GM12873 (cell line): ENCODE measurements around the gene C9orf57.

Source experiments
- TF ChIP-seq, protein P1 (sequence below): IDR thresholded peaks from 2 replicates; pipeline ENCODE4 v1.5.1; 2012; ENCODE audit warnings: low read depth, mild to moderate bottlenecking, moderate library complexity, low read length, control low read depth; ENCODE audit not compliant: insufficient read depth; ENCODE audit errors: missing control alignments

C9orf57 gene, protein sequence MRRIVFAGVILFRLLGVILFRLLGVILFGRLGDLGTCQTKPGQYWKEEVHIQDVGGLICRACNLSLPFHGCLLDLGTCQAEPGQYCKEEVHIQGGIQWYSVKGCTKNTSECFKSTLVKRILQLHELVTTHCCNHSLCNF

DNA sequence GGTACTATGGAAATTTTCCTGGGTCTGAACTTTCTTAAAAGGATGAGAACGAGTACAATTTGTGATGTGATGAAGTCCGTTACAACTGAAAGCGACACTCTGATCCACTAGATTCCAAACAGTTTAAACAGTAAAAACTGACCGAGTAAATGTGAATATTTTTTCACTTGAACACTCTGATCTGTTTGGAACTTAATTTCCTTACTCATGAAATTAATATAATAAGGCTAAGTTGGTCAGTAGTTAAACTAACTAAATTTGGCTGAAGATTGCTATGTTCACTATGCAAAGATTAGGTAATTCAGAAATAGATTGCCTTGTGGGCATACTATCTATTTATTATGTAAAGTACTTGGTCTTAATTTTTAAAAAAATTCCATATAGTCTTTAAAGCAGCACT, at the start of gene C9orf57:
TSS of gene C9orf57 (minus strand) at position 101 of the 400 bp plus-strand sequence. CDS start 1,282 bp downstream, outside the sequence.
- TF ChIP-seq, protein P1, sequence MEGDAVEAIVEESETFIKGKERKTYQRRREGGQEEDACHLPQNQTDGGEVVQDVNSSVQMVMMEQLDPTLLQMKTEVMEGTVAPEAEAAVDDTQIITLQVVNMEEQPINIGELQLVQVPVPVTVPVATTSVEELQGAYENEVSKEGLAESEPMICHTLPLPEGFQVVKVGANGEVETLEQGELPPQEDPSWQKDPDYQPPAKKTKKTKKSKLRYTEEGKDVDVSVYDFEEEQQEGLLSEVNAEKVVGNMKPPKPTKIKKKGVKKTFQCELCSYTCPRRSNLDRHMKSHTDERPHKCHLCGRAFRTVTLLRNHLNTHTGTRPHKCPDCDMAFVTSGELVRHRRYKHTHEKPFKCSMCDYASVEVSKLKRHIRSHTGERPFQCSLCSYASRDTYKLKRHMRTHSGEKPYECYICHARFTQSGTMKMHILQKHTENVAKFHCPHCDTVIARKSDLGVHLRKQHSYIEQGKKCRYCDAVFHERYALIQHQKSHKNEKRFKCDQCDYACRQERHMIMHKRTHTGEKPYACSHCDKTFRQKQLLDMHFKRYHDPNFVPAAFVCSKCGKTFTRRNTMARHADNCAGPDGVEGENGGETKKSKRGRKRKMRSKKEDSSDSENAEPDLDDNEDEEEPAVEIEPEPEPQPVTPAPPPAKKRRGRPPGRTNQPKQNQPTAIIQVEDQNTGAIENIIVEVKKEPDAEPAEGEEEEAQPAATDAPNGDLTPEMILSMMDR: no peak

DNA sequence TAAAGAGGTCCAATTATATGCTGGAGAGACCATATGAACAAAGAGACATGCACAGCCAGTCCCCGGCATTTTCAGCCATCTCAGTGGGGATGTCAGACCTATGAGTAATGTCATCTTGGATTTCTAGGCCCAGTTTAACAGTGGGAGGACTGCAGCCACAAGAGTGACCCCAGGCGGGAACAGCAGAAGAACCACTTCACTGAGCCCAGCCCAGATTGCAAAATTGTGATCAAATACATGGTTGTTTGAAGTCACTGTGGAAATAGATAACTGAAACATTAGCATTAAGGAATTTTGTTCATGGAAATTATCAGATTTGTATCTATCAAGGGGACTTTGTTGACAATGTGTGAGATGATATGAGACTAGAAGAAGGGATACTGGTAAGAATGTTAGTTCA, 42.1 kb upstream of the C9orf57 start:
- TF ChIP-seq, protein P1: no peak

DNA sequence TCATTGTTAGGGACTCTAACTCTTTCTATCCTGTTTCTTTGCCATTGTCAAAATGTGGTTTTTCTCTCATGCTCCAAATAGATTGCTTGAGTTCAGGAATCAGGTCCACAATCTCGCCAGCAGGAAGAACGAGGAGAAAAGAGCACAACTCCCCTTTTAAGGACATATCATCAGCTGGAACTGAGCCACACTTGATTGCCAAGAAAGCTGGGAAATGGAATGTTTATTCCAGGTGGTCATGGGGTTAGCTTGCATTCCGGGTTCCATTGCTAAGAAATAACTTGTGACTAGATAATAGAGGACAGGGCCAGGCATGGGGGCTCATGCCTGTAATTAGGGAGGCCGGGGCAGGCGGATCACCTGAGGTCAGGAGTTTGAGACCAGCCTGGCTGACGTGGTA, 32.4 kb upstream of the C9orf57 start:
- TF ChIP-seq, protein P1: no peak

DNA sequence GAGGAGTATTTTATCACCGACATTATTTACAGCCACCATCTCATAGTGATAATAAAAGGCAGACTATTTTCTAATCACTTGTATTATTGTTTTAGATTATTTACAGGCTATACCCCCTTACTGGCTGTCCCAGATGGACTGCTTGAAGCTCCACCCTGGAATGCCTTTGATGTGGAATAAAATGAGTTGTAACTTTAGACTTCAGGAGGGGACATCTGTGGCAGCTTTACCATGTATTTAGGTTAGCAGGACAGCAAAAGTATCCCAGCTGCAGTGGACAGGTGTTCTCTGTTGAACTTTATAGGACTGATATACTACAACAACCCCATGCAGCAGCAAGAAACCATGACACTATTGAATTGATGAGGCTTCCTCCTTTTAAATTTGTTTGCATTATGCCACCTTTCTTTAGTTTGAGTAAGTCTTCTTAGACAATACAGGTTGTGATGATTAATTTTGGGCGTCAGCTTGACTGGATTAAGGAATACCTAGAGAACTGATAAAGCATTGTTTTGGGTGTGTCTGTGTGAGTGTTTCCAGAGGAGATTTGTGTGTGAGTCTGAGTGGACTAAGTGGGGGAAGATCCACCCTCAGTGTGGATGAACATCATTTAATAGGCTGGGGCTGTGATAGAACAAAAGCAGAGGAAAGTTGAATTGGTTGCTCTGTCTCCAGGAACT, 29.2 kb upstream of the C9orf57 start:
- TF ChIP-seq, protein P1: no peak

DNA sequence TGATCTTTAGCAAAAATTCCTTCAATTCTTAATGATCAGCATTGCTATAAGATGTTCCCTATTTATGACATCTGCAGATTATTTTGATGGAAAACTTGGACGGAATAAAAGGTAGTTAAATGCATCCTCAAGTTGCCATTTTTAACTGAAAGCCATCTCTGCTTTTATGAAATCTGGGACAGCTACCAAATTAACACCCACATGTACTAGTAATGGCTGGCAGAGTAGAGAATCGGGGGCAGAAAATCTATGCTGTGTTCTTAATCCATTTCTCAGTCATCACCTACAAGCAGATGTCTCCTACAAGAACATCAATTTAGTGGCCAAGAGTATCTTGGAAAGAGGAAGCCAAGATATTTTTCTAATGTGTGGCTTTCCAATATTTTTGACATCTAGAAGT, 22.1 kb upstream of the C9orf57 start:
- TF ChIP-seq, protein P1: no peak

DNA sequence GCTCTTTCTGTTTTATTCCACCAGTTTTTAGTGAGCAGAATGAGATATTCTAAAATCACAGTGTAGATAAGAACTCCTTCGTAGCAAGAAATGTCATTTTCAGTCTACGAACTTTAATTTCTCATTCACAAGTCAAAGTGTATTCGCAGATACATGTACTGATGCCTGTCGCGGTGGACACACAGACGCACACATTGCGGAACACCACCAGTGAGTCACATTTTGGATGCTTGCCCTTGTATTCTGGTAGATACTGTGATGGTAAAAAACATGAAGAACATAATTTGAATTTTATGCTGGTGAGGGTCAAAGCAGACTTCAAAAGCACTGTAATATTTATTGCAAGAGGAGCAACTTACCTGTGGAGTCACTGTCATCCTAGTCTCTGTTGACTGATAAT, 4.7 kb upstream of the C9orf57 start:
- TF ChIP-seq, protein P1: no peak

DNA sequence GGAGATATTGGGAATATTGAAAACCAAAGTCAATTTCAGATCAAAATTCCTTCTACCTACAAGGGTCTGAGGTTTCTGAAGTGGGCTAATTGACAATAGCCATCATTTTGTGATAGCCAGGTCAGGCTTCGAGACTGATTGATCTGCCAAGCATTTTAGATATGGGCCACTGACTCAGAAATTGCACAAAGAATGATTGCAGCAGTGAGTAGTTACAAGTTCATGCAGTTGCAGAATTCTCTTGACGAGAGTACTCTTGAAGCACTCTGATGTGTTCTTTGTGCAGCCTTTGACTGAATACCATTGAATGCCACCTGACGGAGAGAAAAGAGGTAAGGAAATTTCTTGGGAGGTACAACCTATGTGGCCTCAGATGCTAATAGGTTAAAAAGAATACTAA, 8.3 kb downstream of the C9orf57 start:
- TF ChIP-seq, protein P1: no peak
